Activated CD8-positive, alpha-beta T cell treated with anti-CD3 and anti-CD28 coated beads for 36 hours (primary cell): ENCODE measurements around the gene ZFP2. TPM values are rescaled to one million over a fixed set of nuclear protein-coding genes. Genes with fewer than 3 reads are reported as not detected.
"Not testable (repeated sequence)": the region's sequence is repeated elsewhere in the genome, so short reads cannot be mapped to it uniquely, and the experiment has no call there.

Source experiments
- ATAC-seq: fragments of 200-7000 bp; cut with Tn5 transposase; one replicate; pipeline ENCODE4 v1.10.0; 2021; ENCODE audit warnings: mild to moderate bottlenecking, moderate library complexity
- CTCF ChIA-PET: fragments of 350-600 bp; sonication (Branson Sonifier 250); formaldehyde crosslinking; loops from one replicate; lab custom pipeline; 2021; ENCODE audit warnings: antibody characterized with exemption; lab: Charles Lee
- POLR2A ChIA-PET: fragments of 350-600 bp; sonication (Branson Sonifier 250); formaldehyde crosslinking; loops from one replicate; lab custom pipeline; 2021; ENCODE audit warnings: antibody characterized with exemption; lab: Charles Lee
- DNase-seq: peaks from one replicate; pipeline ENCODE4 v3.0.0-alpha.2; 2020
- H3K27ac Mint-ChIP-seq: one replicate; pipeline ENCODE4 v1.8.0; 2021; ENCODE audit warnings: mild to moderate bottlenecking, mixed read lengths
- H3K27me3 Mint-ChIP-seq: one replicate; pipeline ENCODE4 v1.8.0; 2021; ENCODE audit warnings: mixed read lengths
- H3K36me3 Mint-ChIP-seq: one replicate; pipeline ENCODE4 v1.8.0; 2021; ENCODE audit warnings: low read depth, mixed read lengths
- H3K4me1 Mint-ChIP-seq: one replicate; pipeline ENCODE4 v1.8.0; 2021; ENCODE audit warnings: low read depth, mixed read lengths
- H3K4me3 Mint-ChIP-seq: one replicate; pipeline ENCODE4 v1.8.0; 2021; ENCODE audit warnings: mild to moderate bottlenecking, moderate library complexity, mixed read lengths
- H3K9me3 Mint-ChIP-seq: one replicate; pipeline ENCODE4 v1.8.0; 2021; ENCODE audit warnings: mixed read lengths
- CTCF ChIP-seq: fragments of 200-600 bp; IDR thresholded peaks from one replicate; pipeline ENCODE4 v1.8.0; 2022; ENCODE audit warnings: antibody characterized with exemption, mild to moderate bottlenecking
- intact Hi-C: fragments of 100-400 bp; cut with micrococcal nuclease; formaldehyde crosslinking; loops from one replicate; pipeline ENCODE4 v1.10.0; 2022
- total RNA-seq, 2 experiments: library from RNA; stranded (reverse); gene quantifications; one replicate each; pipeline ENCODE4 v1.2.3, GENCODE V29; 2021

Gene ZFP2
- total RNA-seq, 2 experiments from 2014 or later, result 0.36 to 0.69 TPM

- Mint-ChIP-seq H3K27me3 (no peaks in the 10 kb centered on the region), H3K9me3 (peaks cover 45% of the 10 kb centered on the region), H3K27ac (no peak overlapping the region), H3K4me1 (peaks cover 3% of the 10 kb centered on the region), H3K4me3 (no peak overlapping the region), H3K36me3 (peaks cover 95% of the 10 kb centered on the region)
- POLR2A ChIA-PET, result no interaction called here
- CTCF ChIA-PET, result no interaction called here
- ATAC-seq, result no peak
- intact Hi-C loops, result no loop called here
- no peak for DNase-seq
- no peak for TF ChIP-seq CTCF
Observed at GRCh38 chr5:178870411-178870810, 25.3 kb upstream of the ZFP2 start.

- intact Hi-C loops, result no loop called here
- no peak overlapping the region for H3K27ac Mint-ChIP-seq
- no peak overlapping the region for H3K4me3 Mint-ChIP-seq
- POLR2A ChIA-PET, result no interaction called here
- H3K9me3 Mint-ChIP-seq, result peaks cover 61% of the 10 kb centered on the region
- CTCF ChIA-PET, result no interaction called here
- H3K4me1 Mint-ChIP-seq, result peaks cover 3% of the 10 kb centered on the region
- H3K36me3 Mint-ChIP-seq, result peaks cover 95% of the 10 kb centered on the region
- DNase-seq, result no peak
- TF ChIP-seq CTCF, result no peak
- no peak for ATAC-seq
- H3K27me3 Mint-ChIP-seq, result no peaks in the 10 kb centered on the region
Observed at GRCh38 chr5:178872302-178872701, 23.4 kb upstream of the ZFP2 start.

GRCh38 chr5:178883115-178883694 lies 12.5 kb upstream of the ZFP2 start:
- H3K4me1 Mint-ChIP-seq, CTCF ChIA-PET, intact Hi-C loops, H3K27me3 Mint-ChIP-seq, ATAC-seq, DNase-seq, H3K27ac Mint-ChIP-seq, POLR2A ChIA-PET, H3K4me3 Mint-ChIP-seq: not testable (repeated sequence)
- H3K9me3 Mint-ChIP-seq, result peaks cover 54% of the 10 kb centered on the region
- peaks cover 91% of the 10 kb centered on the region for H3K36me3 Mint-ChIP-seq

GRCh38 chr5:178883815-178884430 lies 11.8 kb upstream of the ZFP2 start:
- no peak overlapping the region for H3K4me3 Mint-ChIP-seq
- POLR2A ChIA-PET, result no interaction called here

GRCh38 chr5:178899289-178899688 lies 3.6 kb downstream of the ZFP2 start:
- ChIA-PET POLR2A (no interaction called here), CTCF (no interaction called here)
- Mint-ChIP-seq H3K36me3 (peaks cover 20% of the 10 kb centered on the region), H3K4me1 (peaks cover 4% of the 10 kb centered on the region), H3K27ac (no peak overlapping the region), H3K9me3 (peaks cover 27% of the 10 kb centered on the region), H3K27me3 (no peaks in the 10 kb centered on the region), H3K4me3 (no peak overlapping the region)
- no peak for TF ChIP-seq CTCF
- DNase-seq, result no peak
- intact Hi-C loops, result no loop called here
- no peak for ATAC-seq

More at GRCh38 chr5:178883815-178884430, 11.8 kb upstream of the ZFP2 start:
- Mint-ChIP-seq H3K9me3 (peaks cover 58% of the 10 kb centered on the region), H3K27me3 (no peaks in the 10 kb centered on the region), H3K36me3 (peaks cover 92% of the 10 kb centered on the region), H3K4me1 (no peaks in the 10 kb centered on the region), H3K27ac (no peak overlapping the region)
- ATAC-seq (no peak), DNase-seq (no peak)
- no peak for TF ChIP-seq CTCF
- intact Hi-C loops, result no loop called here
- CTCF ChIA-PET, result interaction anchor here (1.0 kb wide), 1 partner anchor 649 kb away, joined by 3 read pairs; no protein-coding TSS in a partner anchor
